ENCODE data around the gene KCTD4.

GRCh38 chr13:45224176-45224575 lies 23.3 kb upstream of the KCTD4 start:
- TF ChIP-seq, protein P1, sequence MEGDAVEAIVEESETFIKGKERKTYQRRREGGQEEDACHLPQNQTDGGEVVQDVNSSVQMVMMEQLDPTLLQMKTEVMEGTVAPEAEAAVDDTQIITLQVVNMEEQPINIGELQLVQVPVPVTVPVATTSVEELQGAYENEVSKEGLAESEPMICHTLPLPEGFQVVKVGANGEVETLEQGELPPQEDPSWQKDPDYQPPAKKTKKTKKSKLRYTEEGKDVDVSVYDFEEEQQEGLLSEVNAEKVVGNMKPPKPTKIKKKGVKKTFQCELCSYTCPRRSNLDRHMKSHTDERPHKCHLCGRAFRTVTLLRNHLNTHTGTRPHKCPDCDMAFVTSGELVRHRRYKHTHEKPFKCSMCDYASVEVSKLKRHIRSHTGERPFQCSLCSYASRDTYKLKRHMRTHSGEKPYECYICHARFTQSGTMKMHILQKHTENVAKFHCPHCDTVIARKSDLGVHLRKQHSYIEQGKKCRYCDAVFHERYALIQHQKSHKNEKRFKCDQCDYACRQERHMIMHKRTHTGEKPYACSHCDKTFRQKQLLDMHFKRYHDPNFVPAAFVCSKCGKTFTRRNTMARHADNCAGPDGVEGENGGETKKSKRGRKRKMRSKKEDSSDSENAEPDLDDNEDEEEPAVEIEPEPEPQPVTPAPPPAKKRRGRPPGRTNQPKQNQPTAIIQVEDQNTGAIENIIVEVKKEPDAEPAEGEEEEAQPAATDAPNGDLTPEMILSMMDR (IDR thresholded peaks at IDR 0.05; ENCODE audit: poor library complexity), result no peak
- TF ChIP-seq EZH2 (IDR thresholded peaks at IDR 0.05; ENCODE audit: borderline replicate concordance) (no peak), EZH2phosphoT487 (IDR thresholded peaks at IDR 0.05; ENCODE audit: low read depth, severe bottlenecking, unreplicated experiment) (no peak)

Measured in hepatocyte (in vitro differentiated cells).